ENCODE measurements around the gene ASTN2.

GRCh38 chr9:116465576-116466270, 949.1 kb downstream of the ASTN2 start:
- no peak for TF ChIP-seq CTCF (IDR thresholded peaks at IDR 0.05; ENCODE audit: low read length)
- no peak for TF ChIP-seq EZH2 (optimal IDR thresholded peaks at IDR 0.05; ENCODE audit: low read depth, low read length)
- no peak for TF ChIP-seq EZH2phosphoT487 (IDR thresholded peaks at IDR 0.05; ENCODE audit: low read length)

Measured in MM.1S (cell line).